GM19043 (cell line): ENCODE measurements around the gene PLCH2.

ENCODE experiments used
- ATAC-seq: cut with Tn5 transposase; IDR thresholded peaks from one replicate; pipeline ENCODE4 v1.9.1; 2021; ENCODE audit warnings: low read depth; ENCODE audit not compliant: unreplicated experiment

PLCH2 gene

DNA sequence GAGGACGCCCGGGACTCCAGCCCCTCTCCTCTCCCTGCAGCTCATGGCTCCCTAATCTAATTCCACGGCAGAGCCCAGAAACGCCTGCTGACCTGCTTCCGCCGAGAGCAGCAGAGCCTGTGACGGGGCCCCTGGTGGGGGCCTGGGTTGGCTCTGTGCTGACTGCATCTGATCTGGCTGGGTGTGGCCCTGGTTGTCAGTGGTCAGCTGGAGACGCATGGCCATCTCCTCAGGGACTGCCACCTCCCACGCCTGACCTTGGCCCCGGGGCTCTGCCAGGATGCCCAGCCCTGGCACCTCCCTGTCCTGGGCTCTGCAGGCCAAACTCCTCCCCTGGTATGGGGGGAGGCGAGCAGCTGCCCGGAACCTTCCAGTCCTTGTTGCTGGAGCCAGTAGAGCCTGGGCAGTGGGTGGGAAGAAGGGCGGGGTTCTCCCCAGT, 1.1 kb upstream of the PLCH2 start:
- no peak for ATAC-seq

DNA sequence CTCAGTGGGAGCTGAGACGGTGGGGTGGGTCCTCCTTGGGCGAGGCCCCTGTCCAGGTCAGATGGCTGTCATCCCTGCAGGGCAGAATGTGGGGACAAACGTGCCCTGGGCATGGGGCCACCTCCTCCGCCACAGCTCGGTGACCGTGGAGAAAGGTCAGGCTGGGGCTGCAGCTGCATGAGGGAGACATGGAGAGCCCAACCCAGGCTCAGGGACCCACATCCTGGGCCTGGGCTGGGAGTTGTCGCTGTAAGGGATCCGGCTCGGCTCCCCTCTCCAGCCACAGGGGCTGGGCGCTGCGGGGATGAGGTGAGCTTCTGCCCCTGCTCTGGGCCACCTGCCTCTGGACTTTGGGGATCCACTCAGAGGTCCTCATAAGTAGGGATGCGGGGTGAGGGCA, 518 bp upstream of the PLCH2 start:
- no peak for ATAC-seq

DNA sequence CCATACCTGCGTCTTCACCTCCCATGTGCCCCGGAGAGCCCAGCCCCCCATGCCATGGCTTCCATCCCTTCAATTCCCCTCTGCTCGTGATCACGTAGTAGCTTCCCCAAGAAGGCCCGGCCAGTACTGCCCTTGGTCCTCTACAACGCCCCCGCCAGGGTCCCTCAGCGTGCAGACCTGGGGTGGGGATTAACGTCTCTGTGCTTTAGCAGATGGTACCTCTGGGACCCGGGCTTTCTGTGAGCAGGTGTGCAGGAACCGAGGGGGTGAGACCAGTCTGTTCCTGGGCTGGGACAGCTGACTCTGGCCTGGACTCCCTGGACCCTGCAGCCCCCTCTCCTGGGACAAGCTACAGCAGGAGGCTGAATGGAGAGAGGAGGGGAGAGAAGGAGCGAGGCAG, 1.2 kb downstream of the PLCH2 start:
- no peak for ATAC-seq

DNA sequence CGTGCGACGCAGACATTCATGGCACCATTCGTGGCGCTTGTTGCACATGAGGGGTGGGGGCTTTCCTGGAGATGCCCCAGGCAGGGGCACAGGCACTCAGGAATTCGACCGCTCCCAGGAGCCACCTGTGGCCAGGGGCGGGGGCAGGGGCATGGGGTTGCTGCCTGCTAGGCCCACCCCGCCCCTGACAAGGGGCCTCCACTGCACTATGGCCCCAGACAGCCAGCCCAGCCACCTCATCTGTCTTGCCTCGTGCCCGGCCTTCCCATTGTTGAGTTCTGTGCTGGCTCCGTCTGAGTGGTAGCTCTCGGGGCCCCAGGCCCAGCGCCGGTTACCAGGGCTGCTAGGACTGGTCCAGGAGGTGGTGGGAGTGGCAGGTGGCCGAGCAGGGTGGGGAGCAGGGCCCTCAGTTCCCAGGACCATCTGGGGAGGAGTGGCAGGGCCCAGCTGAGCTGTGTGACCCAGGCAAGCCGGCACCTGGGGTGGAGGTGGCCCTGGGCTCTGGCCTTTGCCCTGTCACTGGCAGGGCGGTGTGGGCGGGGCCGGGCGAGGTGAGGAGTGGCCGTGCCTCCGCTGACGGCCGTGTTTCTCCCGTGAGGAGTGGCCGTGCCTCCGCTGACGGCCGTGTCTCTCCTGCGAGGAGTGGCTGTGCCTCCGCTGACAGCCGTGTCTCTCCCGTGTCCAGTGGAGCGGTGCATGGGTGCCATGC, 1.9 kb downstream of the PLCH2 start:
- ATAC-seq: no peak

DNA sequence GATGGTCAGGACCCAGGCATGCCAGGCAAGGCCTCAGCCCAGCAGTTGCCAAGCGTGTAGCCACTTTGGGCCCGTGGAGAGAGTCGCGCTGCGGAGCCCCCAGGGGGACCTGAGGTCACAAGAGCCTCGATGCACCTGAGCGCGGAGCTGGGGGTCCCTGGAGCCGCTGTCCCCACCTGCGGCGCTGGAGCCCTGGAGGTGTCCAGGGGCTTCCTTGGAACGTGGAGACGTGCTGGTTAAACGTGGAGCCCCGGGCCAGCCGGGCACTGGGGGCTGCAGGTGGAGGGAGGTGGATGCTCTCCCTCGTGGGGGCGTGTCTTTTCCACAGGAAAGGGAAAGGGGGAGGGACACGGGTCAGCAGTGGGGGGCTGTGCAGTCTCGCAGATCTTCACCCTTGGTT, 3.1 kb downstream of the PLCH2 start:
- ATAC-seq: no peak

DNA sequence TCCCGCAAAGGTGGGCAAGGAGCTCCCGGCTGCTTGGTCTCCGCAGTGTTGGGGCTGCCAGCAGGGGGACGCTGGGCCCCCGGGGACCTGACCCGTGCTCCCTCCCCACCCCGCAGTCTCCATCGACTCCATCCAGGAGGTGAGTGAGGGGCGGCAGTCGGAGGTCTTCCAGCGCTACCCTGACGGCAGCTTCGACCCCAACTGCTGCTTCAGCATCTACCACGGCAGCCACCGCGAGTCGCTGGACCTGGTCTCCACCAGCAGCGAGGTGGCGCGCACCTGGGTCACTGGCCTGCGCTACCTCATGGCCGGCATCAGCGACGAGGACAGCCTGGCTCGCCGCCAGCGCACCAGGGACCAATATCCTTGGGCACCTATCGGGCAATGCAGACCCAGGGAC, 3.5 kb downstream of the PLCH2 start:
- ATAC-seq: no peak

DNA sequence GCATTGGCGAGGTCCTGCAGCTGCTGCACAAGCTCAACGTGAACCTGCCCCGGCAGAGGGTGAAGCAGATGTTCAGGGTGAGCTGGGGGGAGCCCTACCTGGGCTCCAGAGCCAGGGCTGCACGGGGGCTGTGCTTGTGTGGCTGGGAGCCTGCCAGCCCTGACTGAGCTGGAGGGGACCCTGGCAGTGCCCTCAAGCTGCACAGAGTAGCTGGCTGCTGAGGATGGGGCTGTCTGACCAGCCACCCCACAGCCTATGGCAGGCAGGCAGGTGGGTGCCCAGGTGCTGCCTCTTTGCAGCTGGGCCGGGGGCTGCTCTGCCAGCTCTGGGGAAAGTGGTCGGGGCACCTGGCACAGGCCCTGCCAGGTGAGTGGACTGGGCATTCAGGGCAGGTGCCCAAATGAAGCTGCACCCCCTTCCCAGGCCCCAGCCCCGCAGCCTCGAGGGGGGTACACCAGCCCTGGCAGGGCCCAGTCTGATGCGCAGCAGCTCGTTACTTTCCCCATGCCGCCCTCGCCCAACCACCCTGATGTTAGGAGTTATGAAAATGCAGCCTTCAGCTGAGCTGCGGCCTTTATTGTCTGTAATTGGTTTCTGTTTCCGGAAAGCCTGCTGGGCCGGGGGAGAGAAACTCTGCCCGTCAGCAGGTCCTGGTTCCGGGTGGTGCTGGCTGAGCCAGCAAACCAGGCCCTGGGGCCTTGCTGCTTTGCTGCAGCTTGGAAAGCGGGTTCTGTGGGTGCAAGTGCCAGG, 4.3 kb downstream of the PLCH2 start:
- no peak for ATAC-seq

DNA sequence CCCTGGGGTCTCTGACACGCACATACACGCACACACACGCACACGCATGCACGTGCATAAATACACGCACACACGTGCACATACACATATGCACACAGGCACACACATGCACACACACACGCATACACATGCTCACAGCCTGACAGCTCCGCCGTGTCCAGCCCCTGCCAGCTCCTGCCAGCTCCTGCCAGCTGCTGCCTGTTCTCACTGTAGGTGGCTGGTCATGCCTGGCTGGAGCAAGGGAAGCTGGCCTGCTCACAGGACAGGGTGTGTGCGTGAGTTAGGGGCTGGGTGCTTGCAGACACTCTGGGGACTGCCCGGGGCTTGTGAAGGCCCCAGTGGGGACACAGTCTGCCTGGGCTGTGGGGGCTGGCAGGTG, 4.9 kb downstream of the PLCH2 start:
- no peak for ATAC-seq

DNA sequence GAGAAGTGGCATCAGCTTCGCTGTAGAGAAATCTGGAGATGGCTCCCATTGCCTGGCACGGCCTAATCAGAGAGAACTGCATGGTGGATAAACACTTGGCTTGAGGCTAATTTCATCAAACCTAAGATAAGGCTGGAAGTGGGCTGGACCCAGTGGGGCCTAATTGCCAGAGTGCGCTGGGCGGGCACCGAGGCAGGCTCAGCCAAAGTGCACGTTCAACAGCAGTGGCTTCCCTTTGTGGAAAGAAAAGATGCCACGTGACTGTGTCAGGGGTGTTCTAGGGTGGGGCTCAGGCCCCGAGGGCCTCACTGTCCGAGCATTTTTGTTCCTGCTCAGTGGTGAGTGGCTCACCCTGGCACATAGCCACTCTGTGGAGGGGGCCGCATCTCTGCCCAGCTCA, 5.8 kb downstream of the PLCH2 start:
- no peak for ATAC-seq

DNA sequence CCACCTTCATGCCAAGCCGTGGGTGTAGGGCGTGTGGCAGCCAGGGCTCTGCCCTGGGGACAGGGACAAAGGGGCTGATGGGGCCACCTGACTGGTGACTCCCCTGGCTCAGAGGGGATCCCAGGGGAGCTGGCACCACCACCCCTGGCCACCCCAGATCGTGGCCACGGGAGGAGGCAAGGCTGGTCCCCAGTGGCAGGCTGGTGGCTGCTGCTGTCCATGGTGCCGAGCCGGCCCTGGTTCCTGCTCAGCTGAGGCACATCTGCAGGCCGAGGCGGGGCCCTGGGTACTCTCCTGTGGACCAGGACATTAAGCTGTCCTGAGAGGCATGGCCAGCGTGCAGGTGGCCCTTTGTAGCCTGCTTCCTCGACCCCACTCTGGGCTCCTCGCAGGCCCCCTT, 6.5 kb downstream of the PLCH2 start:
- ATAC-seq: no peak

DNA sequence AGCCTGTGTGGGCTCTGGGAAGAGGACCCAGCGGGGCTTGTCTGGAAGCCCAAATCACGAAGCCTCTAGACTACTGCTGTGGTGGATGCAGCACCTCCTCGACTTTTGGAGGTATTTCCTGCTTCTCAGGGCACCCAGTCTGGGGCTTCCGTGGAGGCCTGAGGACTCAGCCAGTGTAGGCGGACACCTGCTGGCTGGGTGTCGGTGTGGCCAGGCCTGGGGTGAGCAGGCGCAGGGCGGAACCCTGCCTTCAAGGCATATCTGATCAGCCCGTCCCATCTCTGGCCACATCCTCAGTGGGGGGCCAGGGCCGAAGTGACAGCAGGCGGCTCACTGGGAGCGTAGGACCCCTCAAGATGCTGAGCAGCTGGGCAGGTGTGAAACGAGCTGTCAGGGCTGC, 6.9 kb downstream of the PLCH2 start:
- ATAC-seq: no peak

DNA sequence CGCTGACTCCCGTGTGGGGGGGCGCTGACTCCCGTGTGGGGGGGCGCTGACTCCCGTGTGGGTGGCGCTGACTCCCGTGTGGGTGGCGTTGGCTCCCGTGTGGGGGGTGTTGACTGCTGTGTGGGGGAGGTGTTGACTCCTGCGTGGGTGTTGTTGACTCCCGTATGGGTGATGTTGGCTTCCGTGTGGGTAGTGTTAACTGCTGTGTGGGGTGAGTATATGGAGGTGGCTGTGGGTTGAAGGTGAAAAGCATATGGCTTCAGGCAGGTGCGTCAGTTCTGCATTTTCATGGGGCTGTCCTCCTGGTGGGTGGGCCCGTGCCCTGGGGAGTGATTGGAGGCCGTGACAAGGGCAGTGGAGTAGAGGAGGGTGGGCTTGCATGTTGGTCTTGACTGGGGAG, 7.9 kb downstream of the PLCH2 start:
- no peak for ATAC-seq

DNA sequence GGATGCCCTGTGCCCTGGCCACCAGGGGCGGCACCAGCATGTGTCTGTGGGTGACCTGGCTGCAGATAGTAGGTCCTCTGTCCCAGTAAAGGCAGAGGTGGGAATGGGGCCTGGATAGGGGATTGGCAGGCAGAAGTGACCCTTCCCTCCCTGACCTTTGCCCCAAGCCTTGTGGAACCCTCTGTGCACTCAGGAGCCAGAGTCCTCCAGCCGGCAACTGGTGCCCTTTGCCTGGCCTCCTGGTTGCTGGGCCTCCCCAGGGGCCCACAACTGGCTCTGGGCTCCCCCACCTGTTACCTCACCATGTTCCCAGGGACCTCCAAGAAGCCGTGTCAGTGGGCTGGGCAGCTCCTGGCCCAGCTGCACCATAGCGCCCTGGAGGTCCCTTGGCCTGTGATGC, 10.0 kb downstream of the PLCH2 start:
- ATAC-seq: no peak

DNA sequence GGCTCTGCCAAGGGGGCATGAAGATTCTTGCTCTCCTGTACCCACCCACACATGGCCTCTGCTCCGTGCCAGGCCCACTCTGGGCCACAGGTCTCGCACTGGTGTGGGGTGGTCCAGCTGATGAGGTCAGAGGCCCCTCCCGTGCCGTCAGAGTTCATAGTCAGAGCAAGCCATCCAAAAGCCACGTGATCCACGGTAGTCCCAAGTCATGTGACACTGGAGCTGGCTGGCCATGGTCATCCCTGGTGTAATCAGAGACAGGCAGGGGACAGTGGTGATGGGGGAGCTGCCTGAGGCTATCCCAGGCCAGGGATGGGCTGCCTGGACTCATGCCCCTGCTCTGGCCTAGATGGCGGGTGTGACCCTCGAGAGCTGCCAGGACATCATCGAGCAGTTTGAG, 10.5 kb downstream of the PLCH2 start:
- no peak for ATAC-seq

DNA sequence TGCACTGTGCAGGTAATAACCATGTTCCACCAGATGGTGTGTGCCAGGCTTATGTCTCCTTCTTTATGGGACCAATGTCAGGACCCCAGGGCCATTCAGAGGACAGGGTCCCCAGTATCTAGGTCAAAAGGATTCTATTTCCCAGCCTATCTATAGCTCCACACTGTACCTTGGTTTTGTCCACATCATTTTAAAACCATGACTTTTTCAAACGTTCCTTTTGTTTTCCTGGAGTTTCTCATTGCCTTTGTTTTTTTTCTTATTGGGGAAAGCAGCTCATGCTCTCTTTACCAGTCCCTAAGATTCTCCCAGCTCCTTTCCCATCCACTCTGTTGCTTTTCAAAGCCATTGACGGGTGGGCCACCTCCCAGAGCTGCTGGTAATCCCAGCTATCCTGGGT, 12.6 kb downstream of the PLCH2 start:
- no peak for ATAC-seq

DNA sequence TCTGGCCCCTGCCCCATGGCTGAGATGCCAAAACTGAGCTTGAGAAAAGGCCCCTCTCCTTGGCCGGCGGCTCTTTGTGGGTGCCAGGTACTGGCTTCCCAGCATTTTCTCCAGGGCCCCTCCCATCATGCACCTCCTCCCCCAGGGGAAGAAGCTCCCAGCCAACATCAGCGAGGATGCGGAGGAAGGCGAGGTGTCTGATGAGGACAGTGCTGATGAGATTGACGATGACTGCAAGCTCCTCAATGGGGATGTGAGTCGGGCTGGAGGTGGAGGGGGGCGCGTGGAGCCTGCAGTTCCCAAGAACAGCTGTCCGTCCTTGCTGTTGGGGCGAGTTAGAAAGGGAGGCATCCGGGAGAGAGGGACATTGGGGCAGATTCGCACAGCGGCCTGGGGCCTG, 13.5 kb downstream of the PLCH2 start:
- ATAC-seq: no peak

DNA sequence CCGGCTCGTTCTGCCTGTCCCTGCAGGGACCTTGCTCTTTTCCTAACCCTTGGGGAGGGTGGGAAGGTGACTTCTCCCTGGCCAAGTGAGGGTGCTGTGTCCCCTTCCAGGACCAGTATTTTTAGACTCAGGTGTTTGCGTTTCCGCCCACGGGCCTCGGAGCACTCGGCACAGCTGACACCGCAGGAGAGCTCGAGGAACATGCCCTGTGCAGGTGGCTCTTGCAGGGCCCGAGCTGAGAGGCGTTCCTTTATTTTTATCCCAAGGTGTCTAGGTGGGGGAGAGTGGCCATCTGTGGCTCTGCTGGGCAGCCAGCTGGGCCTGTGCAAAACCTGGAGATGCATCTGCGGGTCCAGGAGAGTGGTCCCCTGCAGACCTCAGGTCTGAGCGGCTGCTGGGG, 16.0 kb downstream of the PLCH2 start:
- no peak for ATAC-seq

DNA sequence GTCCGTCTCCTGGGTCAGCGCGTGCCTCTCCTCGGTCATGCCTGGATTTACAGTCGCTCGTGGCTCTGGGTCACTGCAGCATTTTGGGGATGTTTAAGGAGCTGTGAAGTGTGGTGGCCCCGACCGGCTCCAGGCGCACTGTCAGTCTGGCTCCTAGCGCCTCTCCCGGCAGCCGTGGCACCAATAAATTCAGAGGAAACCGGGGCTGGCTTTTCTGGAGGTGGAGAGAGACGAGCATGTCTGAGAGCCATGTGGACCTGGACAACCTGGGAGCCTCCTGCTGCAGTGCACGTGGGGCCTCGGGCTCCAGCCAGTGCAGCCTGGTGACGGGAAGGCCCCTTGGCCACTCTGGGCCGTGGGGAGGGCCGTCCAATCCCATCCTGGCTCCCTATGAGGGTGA, 17.1 kb downstream of the PLCH2 start:
- no peak for ATAC-seq

DNA sequence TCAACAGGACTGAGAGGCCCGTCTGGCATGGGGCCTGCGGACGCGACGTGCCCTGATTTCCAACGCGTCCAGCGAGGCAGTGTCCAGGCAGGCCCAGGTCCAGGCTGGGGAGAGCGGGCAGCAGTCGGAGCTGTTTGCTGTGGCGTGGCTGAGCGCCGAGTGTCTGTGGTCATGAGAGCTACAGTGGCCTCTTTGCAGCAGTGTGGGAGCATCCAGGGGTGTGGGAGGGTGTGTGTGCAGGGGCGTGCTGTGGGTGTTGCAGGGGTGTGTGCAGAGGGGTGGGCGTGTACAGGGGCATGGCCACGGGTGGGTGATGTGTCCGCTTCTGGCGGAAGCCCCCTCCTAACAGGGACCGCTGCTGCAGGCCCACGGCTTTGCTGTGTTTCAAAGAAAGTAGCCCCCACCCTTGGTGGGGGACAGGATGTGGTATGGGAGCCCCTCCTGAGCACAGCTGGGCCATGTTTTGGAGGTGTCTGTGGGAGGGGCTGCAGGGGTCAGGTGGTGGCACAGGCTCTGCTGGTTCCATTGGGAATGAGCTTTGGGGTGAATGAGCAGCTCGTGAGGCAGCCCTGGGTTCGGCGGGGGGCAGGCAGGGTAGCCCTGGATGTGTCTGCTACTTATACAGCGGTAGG, 17.7 kb downstream of the PLCH2 start:
- no peak for ATAC-seq

DNA sequence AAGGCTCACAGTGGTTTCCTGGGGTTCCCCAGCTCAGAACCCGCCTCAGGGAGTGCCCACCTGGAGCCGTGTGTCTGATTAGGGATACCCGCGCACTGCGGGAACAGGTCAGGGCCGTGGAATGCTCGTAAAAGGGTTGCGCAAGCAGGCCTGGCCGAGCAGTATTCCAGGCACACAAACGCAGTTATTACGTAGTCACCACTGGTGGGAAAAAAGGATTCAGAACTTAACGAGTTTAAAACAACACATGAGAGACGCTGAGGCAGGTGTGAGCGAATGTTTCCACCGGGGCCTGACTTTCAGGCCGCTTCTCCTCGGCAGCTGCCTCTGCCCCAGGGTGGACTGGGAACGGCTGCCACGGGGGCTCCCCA, 18.2 kb downstream of the PLCH2 start:
- no peak for ATAC-seq

DNA sequence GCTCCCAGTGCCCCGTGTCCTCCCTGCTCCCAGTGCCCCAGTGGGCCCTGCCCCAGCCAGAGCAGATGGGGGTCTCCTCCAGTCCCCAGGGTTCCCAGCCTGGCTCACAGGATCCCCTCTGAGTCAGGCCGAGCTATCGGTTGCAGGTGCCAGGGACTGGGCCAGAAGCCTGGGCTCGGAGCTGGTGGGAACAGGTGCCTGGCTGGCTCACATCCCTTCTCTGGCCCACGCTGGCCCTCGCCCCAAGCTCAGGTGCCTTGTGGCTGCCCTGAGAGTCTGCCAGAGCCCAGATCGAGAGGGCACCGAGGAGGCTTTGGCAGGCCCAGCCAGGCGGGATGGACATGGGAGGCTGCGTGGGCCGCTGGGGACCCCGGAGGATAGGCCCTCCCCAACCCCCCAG, 18.9 kb downstream of the PLCH2 start:
- ATAC-seq: no peak

DNA sequence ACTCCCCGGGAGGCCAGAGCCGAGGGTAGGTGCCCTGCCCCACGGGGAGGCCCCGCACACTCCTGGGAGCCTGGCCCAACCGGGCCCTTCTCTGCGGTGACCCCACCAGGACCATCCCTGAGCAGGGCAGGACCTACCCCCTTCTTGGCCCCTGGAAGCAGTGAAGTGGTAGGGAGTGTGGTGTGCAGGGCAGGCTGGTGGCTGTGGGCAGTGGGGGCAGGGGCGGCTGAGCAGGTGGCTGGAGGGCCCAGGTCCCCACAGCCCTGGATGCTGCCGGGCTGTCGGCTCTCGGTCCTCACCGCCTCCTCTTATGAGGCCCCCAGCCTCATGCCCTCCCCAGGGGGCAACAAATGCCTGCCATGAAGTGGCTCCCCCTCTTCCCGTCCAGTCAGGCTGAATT, 19.5 kb downstream of the PLCH2 start:
- ATAC-seq: no peak
